VCaP (cell line): Measurements from ENCODE around the gene FGF5.
"Not testable (repeated sequence)": the region's sequence is repeated elsewhere in the genome, so short reads cannot be mapped to it uniquely, and the experiment has no call there.

Source experiments
- H3K27ac ChIP-seq: fragments of 450-650 bp; 2 replicates; pipeline ENCODE4 v1.5.1; 2017
- TF ChIP-seq, protein P1 (sequence below): fragments of 450-650 bp; conservative IDR thresholded peaks from 2 replicates; pipeline ENCODE4 v1.5.1; 2017; ENCODE audit warnings: mild to moderate bottlenecking, moderate library complexity

FGF5 gene

DNA sequence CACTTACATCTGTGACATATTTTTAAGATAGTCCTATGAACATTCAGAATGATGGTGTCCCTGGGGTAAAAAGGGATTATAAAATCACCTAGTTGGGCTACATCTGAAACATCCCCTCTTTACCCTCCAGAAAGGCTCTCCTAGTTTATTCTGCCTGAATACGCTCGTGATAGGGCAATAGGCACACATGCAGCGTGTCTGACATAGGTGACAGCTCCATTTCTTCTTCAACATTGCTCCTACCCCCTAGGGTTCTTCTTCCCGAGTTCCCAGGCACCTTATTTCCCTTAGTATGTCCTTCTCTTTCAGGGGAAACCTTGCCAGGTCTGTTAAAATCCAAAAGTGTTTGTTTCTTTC, 42.0 kb downstream of the FGF5 start:
- TF ChIP-seq, protein P1, sequence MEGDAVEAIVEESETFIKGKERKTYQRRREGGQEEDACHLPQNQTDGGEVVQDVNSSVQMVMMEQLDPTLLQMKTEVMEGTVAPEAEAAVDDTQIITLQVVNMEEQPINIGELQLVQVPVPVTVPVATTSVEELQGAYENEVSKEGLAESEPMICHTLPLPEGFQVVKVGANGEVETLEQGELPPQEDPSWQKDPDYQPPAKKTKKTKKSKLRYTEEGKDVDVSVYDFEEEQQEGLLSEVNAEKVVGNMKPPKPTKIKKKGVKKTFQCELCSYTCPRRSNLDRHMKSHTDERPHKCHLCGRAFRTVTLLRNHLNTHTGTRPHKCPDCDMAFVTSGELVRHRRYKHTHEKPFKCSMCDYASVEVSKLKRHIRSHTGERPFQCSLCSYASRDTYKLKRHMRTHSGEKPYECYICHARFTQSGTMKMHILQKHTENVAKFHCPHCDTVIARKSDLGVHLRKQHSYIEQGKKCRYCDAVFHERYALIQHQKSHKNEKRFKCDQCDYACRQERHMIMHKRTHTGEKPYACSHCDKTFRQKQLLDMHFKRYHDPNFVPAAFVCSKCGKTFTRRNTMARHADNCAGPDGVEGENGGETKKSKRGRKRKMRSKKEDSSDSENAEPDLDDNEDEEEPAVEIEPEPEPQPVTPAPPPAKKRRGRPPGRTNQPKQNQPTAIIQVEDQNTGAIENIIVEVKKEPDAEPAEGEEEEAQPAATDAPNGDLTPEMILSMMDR, result no peak
- no peak overlapping the region for H3K27ac ChIP-seq

DNA sequence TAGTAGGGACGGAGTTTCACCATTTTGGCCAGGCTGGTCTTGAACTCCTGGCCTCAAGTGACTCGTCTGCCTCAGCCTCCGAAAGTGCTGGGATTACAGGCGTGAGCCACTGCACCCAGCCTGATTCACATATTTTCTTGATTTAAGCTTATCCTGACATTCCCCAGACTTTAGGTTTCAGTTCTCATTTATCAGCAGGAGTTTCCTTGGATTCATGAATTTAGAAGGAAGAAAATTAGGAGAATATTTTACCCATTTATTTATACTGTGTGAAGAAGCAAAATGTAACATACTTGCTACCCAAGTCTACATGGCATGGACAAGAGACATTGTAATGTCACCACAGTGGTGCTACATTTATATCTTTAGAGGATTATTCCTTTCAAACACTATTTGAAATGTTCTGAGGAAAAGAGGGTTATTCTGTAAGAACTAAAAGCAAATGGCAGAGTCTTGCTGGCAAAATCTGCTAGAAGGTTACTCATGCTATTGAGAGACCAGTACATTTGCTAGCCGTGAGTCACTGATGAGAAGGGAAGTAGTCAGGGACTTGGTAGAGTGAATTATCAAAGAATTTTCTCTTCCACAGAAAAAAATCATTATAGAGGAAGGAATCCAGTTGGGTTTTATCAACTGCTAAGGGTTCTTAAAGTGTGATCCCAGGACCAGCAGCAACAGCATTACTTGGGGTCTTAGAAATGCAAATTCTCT, 43.0 kb downstream of the FGF5 start:
- no peak overlapping the region for H3K27ac ChIP-seq
- TF ChIP-seq, protein P1, result no peak

DNA sequence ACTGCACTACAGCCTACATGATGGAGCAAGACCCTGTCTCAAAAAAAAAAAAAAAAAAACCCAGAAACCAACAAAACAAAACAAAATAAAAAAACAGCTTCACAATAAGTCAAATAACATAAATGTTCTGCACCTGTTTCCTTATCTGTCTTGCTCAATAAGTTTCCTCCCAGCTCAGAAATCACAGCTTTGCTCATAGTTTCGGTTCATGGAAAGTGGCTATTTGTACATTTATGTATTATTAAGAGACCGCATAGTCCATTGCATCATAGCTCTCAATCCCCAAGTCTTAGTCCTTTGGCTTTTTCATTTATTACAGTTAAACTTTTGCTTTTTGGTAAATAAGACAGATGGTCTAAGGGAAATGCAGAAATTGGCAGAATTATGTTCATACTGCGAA, 44.7 kb downstream of the FGF5 start:
- no peak overlapping the region for H3K27ac ChIP-seq
- TF ChIP-seq, protein P1, result no peak

DNA sequence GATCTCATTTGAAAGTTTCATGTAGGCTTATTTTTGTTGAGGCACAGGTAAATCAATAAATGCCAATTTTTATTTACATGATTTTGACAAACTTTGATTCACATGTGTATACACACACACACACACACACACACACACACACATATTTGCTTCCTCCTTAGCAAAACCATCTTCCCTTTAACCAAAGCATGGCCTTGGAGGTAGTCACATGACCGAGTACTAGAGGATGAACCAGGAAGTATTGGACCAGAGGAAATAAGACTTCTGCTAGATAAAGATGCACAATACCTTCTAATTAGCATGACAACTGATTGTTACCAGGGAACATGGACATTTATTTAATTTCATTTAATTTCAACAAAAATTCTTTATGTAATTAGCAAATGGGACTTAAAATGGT, 45.7 kb downstream of the FGF5 start:
- TF ChIP-seq, protein P1, result no peak
- H3K27ac ChIP-seq, result no peak overlapping the region

DNA sequence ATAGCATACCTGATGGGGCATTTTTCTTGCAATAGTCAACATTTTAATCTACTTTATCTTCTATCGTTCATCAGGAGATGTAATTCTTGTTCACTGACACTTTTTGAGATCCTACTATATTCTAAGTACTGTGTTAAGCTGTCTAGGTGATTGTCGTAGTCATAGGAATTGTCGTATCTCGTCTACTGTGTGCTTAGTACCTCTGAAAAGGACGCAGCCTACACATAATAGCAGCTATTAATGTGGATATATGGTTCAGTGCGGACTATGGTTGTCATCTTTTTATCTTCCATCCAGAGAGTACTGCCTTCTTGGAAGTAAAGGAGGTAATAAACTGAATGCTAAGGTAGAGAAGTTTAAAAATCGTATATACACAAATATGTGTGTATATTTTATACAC, 47.2 kb downstream of the FGF5 start:
- TF ChIP-seq, protein P1, result no peak

DNA sequence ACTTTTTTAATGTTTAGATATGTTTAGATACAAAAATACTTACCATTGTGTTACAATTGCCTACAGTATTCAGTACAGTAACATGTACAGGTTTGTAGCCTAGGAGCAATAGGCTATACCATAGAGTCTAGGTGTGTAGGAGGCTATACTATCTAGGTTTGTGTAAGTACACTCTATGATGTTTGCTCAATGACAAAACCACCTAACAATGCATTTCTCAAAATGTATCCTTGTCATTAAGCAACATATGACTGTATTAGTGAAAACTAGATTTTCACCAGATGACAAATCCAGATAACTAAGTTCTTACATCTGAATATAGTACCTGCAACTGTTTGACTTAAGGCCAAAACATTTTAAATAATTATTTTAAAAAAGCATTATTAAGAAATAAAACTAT, 49.4 kb downstream of the FGF5 start:
- not testable (repeated sequence) for H3K27ac ChIP-seq

More for the DNA sequence above, 47.2 kb downstream of the FGF5 start:
- H3K27ac ChIP-seq, result no peak overlapping the region

DNA sequence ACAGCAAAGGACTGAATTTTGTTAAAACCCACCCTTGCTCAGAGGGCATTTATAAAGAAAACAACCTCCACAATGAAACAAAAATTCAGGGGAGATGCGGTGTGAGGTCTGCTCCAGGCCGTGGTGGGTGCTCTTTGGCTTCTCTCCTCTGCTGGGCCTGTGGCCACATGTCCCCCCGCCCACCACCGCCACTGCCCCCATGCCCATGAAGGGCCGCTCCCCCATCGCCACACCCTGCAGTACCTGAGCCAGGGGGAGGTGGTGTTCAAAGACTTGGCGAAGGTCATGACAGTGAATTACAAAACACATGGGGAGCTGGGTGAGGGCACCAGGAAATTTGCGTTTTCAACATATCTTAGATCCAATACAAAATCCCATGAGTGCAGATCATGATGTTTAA, 54.9 kb downstream of the FGF5 start:
- TF ChIP-seq, protein P1, result no peak
- no peak overlapping the region for H3K27ac ChIP-seq

DNA sequence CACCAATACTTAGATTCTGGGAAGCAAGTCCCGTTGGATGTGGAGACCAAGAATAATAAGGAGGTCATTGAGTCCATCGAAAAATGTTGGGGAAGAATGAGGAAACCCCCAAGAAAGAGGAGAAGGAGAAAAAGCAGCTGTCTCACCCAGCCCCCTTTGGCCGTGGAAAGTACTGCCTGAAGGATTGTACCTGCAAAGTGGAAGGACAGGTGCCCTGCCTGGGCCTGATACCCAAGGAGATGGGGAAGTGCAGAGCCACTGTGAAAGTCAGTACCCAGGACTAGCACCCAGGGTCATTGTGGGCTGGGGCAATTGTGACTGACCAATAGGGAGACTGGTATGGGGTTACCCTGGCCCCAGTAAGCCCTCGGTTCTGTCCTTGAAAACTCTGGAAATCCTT, 55.3 kb downstream of the FGF5 start:
- H3K27ac ChIP-seq, result no peak overlapping the region
- TF ChIP-seq, protein P1, result no peak
